ENCODE results near the gene HYAL2.
"Not testable (repeated sequence)": the region's sequence is repeated elsewhere in the genome, so short reads cannot be mapped to it uniquely, and the experiment has no call there.

Gene HYAL2

GRCh38 chr3:50314342-50314741 is 8.2 kb downstream of the HYAL2 start:
- no peak for DNase-seq (ENCODE audit: low spot score)
- no peak for FAIRE-seq

DNA sequence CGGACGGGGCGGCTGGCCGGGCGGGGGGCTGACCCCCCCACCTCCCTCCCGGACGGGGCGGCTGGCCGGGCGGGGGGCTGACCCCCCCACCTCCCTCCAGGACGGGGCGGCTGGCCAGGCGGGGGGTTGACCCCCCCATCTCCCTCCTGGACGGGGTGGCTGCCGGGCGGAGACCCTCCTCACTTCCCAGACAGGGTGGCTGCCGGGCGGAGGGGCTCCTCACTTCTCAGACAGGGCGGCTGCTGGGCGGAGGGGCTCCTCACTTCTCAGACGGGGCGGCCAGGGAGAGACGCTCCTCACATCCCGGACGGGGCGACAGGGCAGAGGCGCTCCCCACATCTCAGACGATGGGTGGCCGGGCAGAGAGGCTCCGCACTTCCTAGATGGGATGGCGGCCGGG is 10.5 kb downstream of the HYAL2 start:
- FAIRE-seq; DNase-seq (ENCODE audit: low spot score): not testable (repeated sequence)

GRCh38 chr3:50304601-50305000 is 17.9 kb downstream of the HYAL2 start:
- FAIRE-seq = no peak
- peak; percentile 9 for DNase-seq (ENCODE audit: low spot score)

GRCh38 chr3:50303013-50303815 is 19.3 kb downstream of the HYAL2 start, which contains the start of gene HYAL1:
TSS of gene HYAL1 (minus strand) at chr3:50303574. CDS start at chr3:50302956, 618 bp downstream.
- DNase-seq (ENCODE audit: low spot score) (no peak), FAIRE-seq (no peak)

DNA sequence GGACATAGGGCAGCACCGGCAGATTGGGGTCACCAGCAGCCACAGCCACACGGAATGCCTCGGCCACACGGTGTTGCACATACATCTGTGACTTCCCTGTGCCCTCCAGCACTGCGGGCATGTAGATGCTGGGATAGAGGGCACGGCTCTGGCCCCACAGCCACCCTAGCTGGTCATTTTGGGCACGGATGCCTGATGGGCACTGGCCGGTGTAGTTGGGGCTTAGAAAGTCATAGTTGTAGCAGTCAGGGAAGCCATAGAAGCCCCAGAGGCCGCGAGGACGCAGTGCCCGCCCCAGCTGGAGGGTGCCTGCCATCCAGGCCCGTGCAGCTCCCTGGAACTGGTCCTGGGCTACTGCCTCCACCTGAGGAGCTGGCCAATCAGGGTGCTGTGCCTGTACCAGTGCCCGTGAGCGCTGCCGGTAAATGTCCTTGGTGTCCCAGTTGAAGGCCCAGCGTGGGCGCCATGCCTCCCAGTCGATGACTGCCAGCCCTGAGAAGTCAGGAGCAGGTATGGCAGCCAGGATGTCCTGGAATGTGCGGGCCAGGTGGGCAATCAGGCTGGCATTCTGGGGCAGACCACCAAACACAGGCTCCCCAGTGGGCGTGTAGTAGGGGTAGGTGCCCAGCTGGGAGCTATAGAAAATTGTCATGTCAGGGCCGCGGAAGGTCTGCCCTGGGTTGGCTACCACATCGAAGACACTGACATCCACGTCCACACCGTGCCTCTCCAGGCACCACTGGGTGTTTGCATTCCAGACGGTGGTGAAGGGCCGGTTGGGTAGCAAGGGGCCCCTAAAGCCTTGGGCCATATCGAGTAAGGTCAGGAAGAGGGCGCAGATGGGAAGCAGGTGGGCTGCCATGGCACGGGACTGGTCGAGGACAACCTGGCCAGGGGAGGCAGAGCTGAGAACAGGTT is 20.2 kb downstream of the HYAL2 start:
- DNase-seq (ENCODE audit: low spot score) (no peak), FAIRE-seq (no peak)

- FAIRE-seq (no peak), DNase-seq (ENCODE audit: low spot score) (no peak)
Measured at GRCh38 chr3:50300681-50301254, 21.8 kb downstream of the HYAL2 start.

DNA sequence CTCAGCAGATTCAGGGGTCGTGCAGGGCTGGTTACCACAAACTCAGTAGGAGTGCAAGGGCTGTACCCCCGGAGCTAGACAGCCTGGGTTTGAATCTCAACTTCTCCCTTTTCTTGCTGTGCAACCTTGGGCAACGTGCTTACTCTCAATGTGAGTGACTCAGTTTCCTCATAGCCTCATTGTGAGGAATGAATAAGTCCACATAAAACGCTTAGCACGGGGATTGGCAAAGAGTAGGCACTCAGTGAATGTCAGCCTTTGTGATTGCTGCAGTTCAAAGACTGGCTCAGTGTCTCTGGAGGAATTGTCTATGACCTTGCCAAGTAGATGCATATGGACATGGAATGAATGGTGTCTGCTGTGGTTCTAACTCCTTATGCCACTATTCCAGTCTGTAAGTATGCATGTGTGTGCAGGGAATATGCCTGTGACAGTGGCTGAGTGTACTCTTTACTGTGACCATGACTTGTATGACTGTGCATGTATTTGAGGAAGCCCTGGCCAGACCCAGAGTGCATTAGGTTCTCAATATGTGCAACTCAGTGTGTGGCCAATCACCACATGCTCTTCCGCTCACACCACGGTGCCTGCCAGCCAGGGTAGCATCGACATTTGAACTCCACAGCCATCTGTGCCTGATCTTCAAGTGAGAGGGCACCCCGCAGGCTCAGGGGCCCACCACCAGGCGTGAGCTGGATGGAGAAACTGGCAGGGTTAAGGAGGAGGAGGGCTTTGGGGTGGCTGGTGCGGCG is 22.4 kb downstream of the HYAL2 start:
- FAIRE-seq (no peak), DNase-seq (ENCODE audit: low spot score) (peak; percentile 14)

DNA sequence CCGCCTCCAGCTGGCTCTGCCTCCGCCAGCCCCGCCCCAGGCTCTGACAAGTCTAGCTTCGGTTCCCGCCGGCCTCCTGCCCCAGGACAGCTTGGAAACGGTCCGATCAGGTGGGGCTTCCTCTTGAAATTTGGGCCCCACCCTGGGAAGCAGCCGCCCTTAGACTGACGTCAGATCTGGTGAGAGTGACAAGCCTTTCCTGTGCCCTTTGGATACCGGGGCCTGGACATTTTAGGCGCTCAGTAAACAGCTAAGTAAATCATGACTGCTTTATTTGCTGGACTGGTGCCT is 23.0 kb downstream of the HYAL2 start:
- no peak for DNase-seq (ENCODE audit: low spot score)
- FAIRE-seq = no peak

- peak; percentile 96 for DNase-seq (ENCODE audit: low spot score)
- peak; percentile 87 for FAIRE-seq
Measured at GRCh38 chr3:50298836-50299637, 23.5 kb downstream of the HYAL2 start, which contains the start of the genes HYAL3 and NAA80. TSS of gene HYAL3 (minus strand) at chr3:50299405. CDS start at chr3:50295602, 3,803 bp downstream. TSS of gene NAA80 (minus strand) at chr3:50299405. CDS start at chr3:50297463, 1,942 bp downstream.

GRCh38 chr3:50297896-50298725 is 24.4 kb downstream of the HYAL2 start:
- DNase-seq (ENCODE audit: low spot score) = no peak
- no peak for FAIRE-seq

DNA sequence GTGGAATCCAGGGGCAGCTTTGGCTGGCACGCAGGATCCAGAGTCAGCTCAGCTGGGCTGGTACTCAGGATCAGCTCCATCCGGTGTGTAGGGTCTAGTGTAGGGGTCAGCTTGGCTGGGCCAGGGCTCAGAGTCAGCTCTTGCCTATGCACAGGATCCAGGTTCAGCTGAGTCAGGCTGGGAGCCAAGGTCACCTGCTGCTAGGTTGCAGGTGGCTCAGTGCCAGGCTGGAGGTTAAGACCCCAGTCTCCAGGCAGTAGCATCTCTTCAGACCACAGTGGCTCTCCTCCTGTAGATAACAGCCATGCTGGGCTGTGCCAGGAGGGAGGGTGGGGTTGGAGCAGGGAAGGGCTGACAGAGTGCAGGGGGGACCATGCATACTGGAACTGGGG is 25.2 kb downstream of the HYAL2 start:
- no peak for DNase-seq (ENCODE audit: low spot score)
- no peak for FAIRE-seq

- FAIRE-seq (no peak), DNase-seq (ENCODE audit: low spot score) (no peak)
Measured at GRCh38 chr3:50296721-50297383, 25.7 kb downstream of the HYAL2 start.

- DNase-seq (ENCODE audit: low spot score) (no peak), FAIRE-seq (no peak)
Measured at GRCh38 chr3:50295553-50296431, 26.8 kb downstream of the HYAL2 start.

DNA sequence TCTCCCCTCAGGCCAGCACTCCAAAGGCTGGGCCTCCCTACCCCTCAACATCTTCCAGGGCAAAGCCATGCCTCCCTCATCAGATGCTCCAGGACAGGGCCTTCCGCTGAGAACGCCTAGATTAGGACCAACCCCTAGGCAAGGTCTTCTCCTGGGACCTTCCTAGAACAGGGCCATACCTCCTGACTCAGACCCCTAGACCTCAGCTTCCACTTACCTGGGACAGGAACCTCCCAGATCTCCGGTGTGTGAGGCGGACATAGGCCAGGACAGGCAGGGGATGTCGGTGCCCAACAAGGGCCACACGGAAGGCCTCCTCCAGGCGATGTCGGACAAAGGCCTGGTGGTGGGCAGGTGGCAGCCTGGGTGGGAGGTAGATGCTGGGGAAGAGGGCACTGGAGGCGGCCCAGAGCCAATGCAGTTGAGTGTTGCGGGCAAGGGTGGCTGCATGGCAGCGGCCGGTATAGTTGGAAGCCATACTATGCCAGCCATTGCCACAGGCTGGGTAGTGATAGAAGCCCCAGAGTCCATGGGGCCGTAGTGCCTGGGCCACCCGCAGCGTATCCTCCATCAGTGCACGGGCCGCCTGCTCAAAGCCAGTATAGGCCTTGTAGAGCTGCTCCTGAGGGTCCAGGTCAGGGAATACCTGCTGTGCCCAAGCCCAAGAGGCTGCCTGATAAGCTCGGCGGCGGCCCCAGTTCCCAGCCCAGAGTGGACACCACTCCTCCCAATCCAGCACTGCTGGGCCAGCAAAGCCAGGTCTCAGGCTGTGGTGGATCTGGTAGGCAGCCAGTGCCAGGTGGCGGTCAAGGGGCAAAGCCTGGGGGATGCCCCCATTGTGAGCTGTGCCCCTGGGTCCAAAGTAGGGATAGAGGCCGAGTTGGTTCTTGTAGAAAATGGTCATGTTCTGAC is 27.8 kb downstream of the HYAL2 start:
- no peak for FAIRE-seq

DNA sequence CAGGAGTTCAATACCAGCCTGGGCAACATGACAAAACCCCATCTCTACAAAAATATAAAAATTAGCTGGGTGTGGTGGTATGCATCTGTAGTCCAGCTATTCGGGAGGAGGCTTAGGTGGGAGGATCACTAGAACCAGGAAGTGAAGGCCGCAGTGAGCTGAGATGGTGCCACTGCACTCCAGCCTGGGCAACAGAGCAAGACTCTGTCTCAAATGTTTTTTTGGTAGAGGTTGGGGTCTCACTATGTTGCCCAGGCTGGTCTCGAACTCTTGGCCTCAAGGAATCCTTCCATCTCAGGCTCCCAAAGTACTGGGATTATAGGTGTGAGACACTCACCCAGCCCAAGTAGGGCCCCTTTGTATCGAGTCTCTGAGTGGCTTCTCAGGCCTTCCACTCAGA is 28.5 kb downstream of the HYAL2 start:
- FAIRE-seq (no peak), DNase-seq (ENCODE audit: low spot score) (no peak)

More for the DNA sequence above, 27.8 kb downstream of the HYAL2 start:
- DNase-seq (ENCODE audit: low spot score) = no peak

DNA sequence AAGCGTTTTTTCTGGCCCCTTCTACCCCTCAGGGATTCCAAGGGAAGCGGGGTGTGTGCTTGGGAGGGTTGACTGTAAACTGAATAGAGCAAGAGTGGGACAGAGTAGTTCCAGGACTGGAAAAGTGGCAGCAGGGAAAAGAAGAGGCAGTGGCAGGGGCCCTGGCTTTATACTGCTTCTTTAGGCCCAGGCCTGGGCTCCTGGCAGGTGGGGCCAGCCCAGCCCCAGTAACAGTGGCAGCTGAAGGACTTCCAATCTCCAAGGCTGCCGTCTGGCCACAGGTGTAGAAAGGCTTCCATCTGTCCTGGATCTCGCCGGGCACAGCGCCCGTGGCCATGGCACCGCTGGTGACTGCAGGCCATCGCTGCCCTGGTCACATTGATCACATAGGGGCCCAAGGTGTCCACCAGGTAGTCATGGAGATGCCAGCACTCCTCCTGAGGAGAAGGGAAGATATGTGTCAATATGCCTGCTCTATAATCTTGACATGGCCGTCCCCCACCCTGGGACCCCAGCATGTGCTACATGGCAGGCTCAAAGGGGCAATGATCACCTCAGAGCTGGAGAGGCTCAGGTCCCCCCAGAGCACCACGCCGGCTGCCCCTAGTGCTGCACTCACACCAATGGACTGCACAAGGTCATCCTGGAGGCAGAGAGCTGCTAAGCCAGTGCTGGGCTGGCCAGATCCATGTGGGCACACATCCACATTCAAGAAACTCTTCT is 29.3 kb downstream of the HYAL2 start:
- FAIRE-seq = no peak
- DNase-seq (ENCODE audit: low spot score) = no peak
